Measurements from ENCODE around the gene MAP2K1. TPM values are rescaled to one million over a fixed set of nuclear protein-coding genes. Genes with fewer than 3 reads are reported as not detected.
A peak's percentile ranks its signal among the peaks of the same experiment; 100 is the strongest.

MAP2K1 gene
- total and polyA plus RNA-seq, 2 of the 4 experiments (the other 2 are of a cell fraction) = 34.7 to 37.8 TPM

GRCh38 chr15:66389859-66390381 is 3.2 kb downstream of the MAP2K1 start:
- H3K14ac ChIP-seq (replicated peaks; ENCODE audit: low read depth, low read length) = no peak overlapping the region
- no peak overlapping the region for H2BK5ac ChIP-seq (ENCODE audit: low read depth, low read length, poor library complexity, severe bottlenecking)
- peak overlapping the region; percentile 28; the same call in 1 of the 2 replicates for H3K23ac ChIP-seq (ENCODE audit: low read depth, low read length)
- peak overlapping the region; percentile 21; the same call in 1 of the 2 replicates for H3K4me2 ChIP-seq (ENCODE audit: low read depth, low read length)
- no peaks in the 10 kb centered on the region for H3K27me3 ChIP-seq (ENCODE audit: control insufficient read depth, insufficient read depth, low read length)
- no peak overlapping the region for H3K56ac ChIP-seq (ENCODE audit: extremely low read depth, insufficient read depth, low read length)
- ChIA-PET POLR2A (ENCODE audit: unreplicated experiment) (no interaction called here), CTCF (interaction anchor here (0.7 kb wide), 1 partner anchor 147 kb away, joined by 3 read pairs; no protein-coding TSS in a partner anchor)
- ATAC-seq (ENCODE audit: low read depth) (no peak), DNase-seq (peak; percentile 12)
- no peak overlapping the region for H2AFZ ChIP-seq (replicated peaks; ENCODE audit: low read length, poor library complexity)
- H3K36me3 ChIP-seq (ENCODE audit: control insufficient read depth, insufficient read depth, low read length) = peaks cover 2% of the 10 kb centered on the region; the same call in 1 of the 2 replicates
- H4K8ac ChIP-seq (ENCODE audit: low read depth in 2 of 2, low read length in 2 of 2) = no peak overlapping the region
- H3K4me1 ChIP-seq (ENCODE audit: control insufficient read depth, insufficient read depth, low read length) = peaks cover 6% of the 10 kb centered on the region
- H3K9me3 ChIP-seq (ENCODE audit: control insufficient read depth, insufficient read depth, low read length) = no peaks in the 10 kb centered on the region
- no peak overlapping the region for H3K27ac ChIP-seq (ENCODE audit: insufficient read depth, low read length)
- TF ChIP-seq ELK1 (IDR thresholded peaks at IDR 0.05; ENCODE audit: borderline replicate concordance, low read depth, low read length) = no peak
- TF ChIP-seq USF2 (IDR thresholded peaks at IDR 0.05; ENCODE audit: low read depth, low read length) = no peak
- no peak for TF ChIP-seq RFX5 (IDR thresholded peaks at IDR 0.05; ENCODE audit: low read depth, low read length)
- TF ChIP-seq NFE2L2 (IDR thresholded peaks at IDR 0.05; ENCODE audit: low read depth, low read length) = no peak
- TF ChIP-seq MAZ (IDR thresholded peaks at IDR 0.05; ENCODE audit: borderline replicate concordance, low read depth, low read length) = no peak
- no peak for TF ChIP-seq CEBPB (IDR thresholded peaks at IDR 0.05; ENCODE audit: low read depth, low read length)
- no peak overlapping the region for H2BK15ac ChIP-seq (ENCODE audit: low read depth, low read length)
- H3K79me1 ChIP-seq (ENCODE audit: low read depth in 1 of 2, low read length in 2 of 2) = peaks cover 7 to 70% of the 10 kb centered on the region in 2 experiments
- H4K20me1 ChIP-seq (ENCODE audit: insufficient read depth, low read length) = peaks cover 69% of the 10 kb centered on the region
- peaks cover 9% of the 10 kb centered on the region for H3K9me1 ChIP-seq (ENCODE audit: insufficient read depth, low read length)
- H3K9ac ChIP-seq (ENCODE audit: low read depth, low read length) = no peak overlapping the region
- H4K91ac ChIP-seq (ENCODE audit: insufficient read depth, low read depth, low read length) = no peak overlapping the region
- BruUV-seq (replicated peaks) = no TSS peak
- H3K4me3 ChIP-seq (ENCODE audit: insufficient read depth, low read depth, low read length) = no peak overlapping the region
- H3K18ac ChIP-seq (ENCODE audit: low read depth, low read length) = no peak overlapping the region
- no peak overlapping the region for H2BK120ac ChIP-seq (ENCODE audit: low read depth, low read length)
- H2AK9ac ChIP-seq (replicated peaks; ENCODE audit: low read depth, low read length, poor library complexity) = no peak overlapping the region
- no peak overlapping the region for H2BK20ac ChIP-seq (ENCODE audit: low read depth, low read length)
- H2AK5ac ChIP-seq (ENCODE audit: low read depth, low read length) = no peak overlapping the region
- H3K4ac ChIP-seq (ENCODE audit: low read depth, low read length) = no peak overlapping the region
- no peak overlapping the region for H4K5ac ChIP-seq (ENCODE audit: low read depth, low read length)
- intact Hi-C loops (cut with micrococcal nuclease) (no loop called here), dilution Hi-C loops (cut with HindIII; ENCODE audit: low sequenced_read_pairs, unreplicated experiment) (no loop called here), in situ Hi-C loops (cut with MboI; ENCODE audit: low sequenced_read_pairs) (loop anchor here (5.0 kb wide), 1 partner anchor 102 kb away; no protein-coding TSS in a partner anchor)

Measured in IMR-90 (cell line).